LNCaP clone FGC (cell line): Measurements from ENCODE around the gene VPS35L.

Experiments
- DNase-seq: peaks from one replicate; pipeline ENCODE4 v3.0.0-alpha.2; 2011; ENCODE audit warnings: low read depth
- H3K4me3 ChIP-seq: 2 replicates; pipeline ENCODE4 v1.5.1; 2011; ENCODE audit warnings: mild to moderate bottlenecking, low read depth, low read length, control low read depth
- CTCF ChIP-seq: IDR thresholded peaks from 2 replicates; pipeline ENCODE4 v1.5.1; 2012; ENCODE audit warnings: mild to moderate bottlenecking; ENCODE audit not compliant: control insufficient read depth, insufficient read depth; ENCODE audit errors: extremely low read depth

VPS35L gene

GRCh38 chr16:19691161-19691711 lies 135.7 kb downstream of the VPS35L start:
- H3K4me3 ChIP-seq = no peak overlapping the region
- no peak for TF ChIP-seq CTCF
- DNase-seq = no peak

GRCh38 chr16:19694989-19695388 lies 139.5 kb downstream of the VPS35L start:
- TF ChIP-seq CTCF = no peak
- no peak overlapping the region for H3K4me3 ChIP-seq
- no peak for DNase-seq

GRCh38 chr16:19696328-19696727 lies 140.8 kb downstream of the VPS35L start:
- peak; percentile 83 for DNase-seq
- no peak overlapping the region for H3K4me3 ChIP-seq
- no peak for TF ChIP-seq CTCF

- H3K4me3 ChIP-seq = no peak overlapping the region
- no peak for TF ChIP-seq CTCF
- DNase-seq = no peak
Observed at GRCh38 chr16:19696961-19697360, 141.5 kb downstream of the VPS35L start.

GRCh38 chr16:19697756-19698318 lies 142.3 kb downstream of the VPS35L start:
- H3K4me3 ChIP-seq = no peak overlapping the region
- DNase-seq = peak; percentile 85
- TF ChIP-seq CTCF = no peak

GRCh38 chr16:19698480-19699465 lies 143.3 kb downstream of the VPS35L start:
- no peak for DNase-seq
- no peak for TF ChIP-seq CTCF
- no peak overlapping the region for H3K4me3 ChIP-seq
